Panc1 (cell line): ENCODE results near the gene SPTBN1. TPM values are rescaled to one million over a fixed set of nuclear protein-coding genes. Genes with fewer than 3 reads are reported as not detected.

Experiments used
- ATAC-seq: fragments of 200-7000 bp; cut with Tn5 transposase; 2 replicates; pipeline ENCODE4 v1.9.1; 2020; ENCODE audit warnings: mild to moderate bottlenecking, moderate library complexity
- BruUV-seq: library from RNA; stranded (reverse); fragments of 400-500 nt; replicated peaks from 2 replicates; lab custom pipeline; 2021; lab: Mats Ljungman, UMichigan
- CTCF ChIA-PET: fragments of 300-600 bp; sonication (Branson Sonifier 250); formaldehyde crosslinking; loops from one replicate; lab custom pipeline; 2022; ENCODE audit warnings: antibody characterized with exemption; lab: Charles Lee
- POLR2A ChIA-PET: fragments of 300-600 bp; sonication (Branson Sonifier 250); formaldehyde crosslinking; loops from one replicate; lab custom pipeline; 2022; ENCODE audit warnings: antibody characterized with exemption; lab: Charles Lee
- DNase-seq: peaks from one replicate; pipeline ENCODE4 v3.0.0-alpha.2; 2010; ENCODE audit warnings: low read depth, low spot score
- H3K27ac ChIP-seq: 2 replicates; pipeline ENCODE4 v1.5.1; 2011; ENCODE audit warnings: mild to moderate bottlenecking, low read length, inconsistent platforms
- H3K27me3 ChIP-seq: fragments of 200-500 bp; sonication (Bioruptor generic); 2 replicates; pipeline ENCODE4 v1.6.0; 2014; ENCODE audit warnings: low read length, inconsistent platforms; ENCODE audit not compliant: control insufficient read depth, insufficient read depth
- H3K36me3 ChIP-seq: fragments of 200-500 bp; sonication (Bioruptor generic); 2 replicates; pipeline ENCODE4 v1.5.1; 2014; ENCODE audit warnings: inconsistent platforms, mild to moderate bottlenecking, low read length, moderate library complexity; ENCODE audit not compliant: control insufficient read depth, insufficient read depth
- H3K4me1 ChIP-seq: 2 replicates; pipeline ENCODE4 v1.5.1; 2011; ENCODE audit warnings: inconsistent platforms, mild to moderate bottlenecking, low read length, moderate library complexity; ENCODE audit not compliant: control insufficient read depth, insufficient read depth
- H3K4me3 ChIP-seq, 2 experiments: 2 replicates each; pipeline ENCODE4 v1.5.1; 2011 to 2012; ENCODE audit warnings: low read depth in 2 of 2, low read length in 2 of 2, mild to moderate bottlenecking in 2 of 2, inconsistent platforms in 1 of 2, moderate library complexity in 1 of 2
- H3K9me3 ChIP-seq: fragments of 200-500 bp; sonication (Bioruptor generic); 2 replicates; pipeline ENCODE4 v1.5.1; 2014; ENCODE audit warnings: low read depth, mild to moderate bottlenecking, inconsistent platforms, low read length, moderate library complexity; ENCODE audit not compliant: control insufficient read depth, insufficient read depth
- POLR2AphosphoS5 ChIP-seq: IDR thresholded peaks from 2 replicates; pipeline ENCODE4 v1.6.1; 2012; ENCODE audit warnings: mild to moderate bottlenecking, low read depth, low read length, moderate library complexity
- SIN3A ChIP-seq: IDR thresholded peaks from 2 replicates; pipeline ENCODE4 v1.6.1; 2012; ENCODE audit warnings: low read depth, mild to moderate bottlenecking, low read length, moderate library complexity, borderline replicate concordance; ENCODE audit not compliant: insufficient read depth
- TCF7L2 ChIP-seq: IDR thresholded peaks from 2 replicates; pipeline ENCODE4 v1.6.1; 2011; ENCODE audit warnings: mild to moderate bottlenecking, low read depth, low read length, inconsistent platforms
- in situ Hi-C: cut with HindIII; loops from 2 replicates; pipeline ENCODE4 v1.10.0; 2016; ENCODE audit warnings: low sequenced_read_pairs, low pct_unique_long_range_greater_than_20kb
- intact Hi-C: fragments of 100-400 bp; cut with micrococcal nuclease; formaldehyde crosslinking; loops from one replicate; pipeline ENCODE4 v1.10.0; 2022; ENCODE audit not compliant: unreplicated experiment
- total RNA-seq: library from RNA; stranded (reverse); gene quantifications from one replicate; pipeline ENCODE4 v1.2.1, GENCODE V29; 2021; ENCODE audit not compliant: unreplicated experiment
- TF ChIP-seq, protein P1 (sequence below): fragments of 450-650 bp; IDR thresholded peaks from 2 replicates; pipeline ENCODE4 v1.5.1; 2017; ENCODE audit warnings: mild to moderate bottlenecking
- TF ChIP-seq, protein P2 (sequence below), 2 experiments: IDR thresholded peaks; 2 replicates each; pipeline ENCODE4 v1.6.1; 2011 to 2012; ENCODE audit warnings: low read depth in 2 of 2, control low read depth in 1 of 2, low read length in 1 of 2, mild to moderate bottlenecking in 1 of 2, moderate library complexity in 1 of 2; ENCODE audit not compliant: insufficient read depth in 1 of 2

SPTBN1 gene
- total RNA-seq, 1 experiment from 2014 or later = 169 TPM

DNA sequence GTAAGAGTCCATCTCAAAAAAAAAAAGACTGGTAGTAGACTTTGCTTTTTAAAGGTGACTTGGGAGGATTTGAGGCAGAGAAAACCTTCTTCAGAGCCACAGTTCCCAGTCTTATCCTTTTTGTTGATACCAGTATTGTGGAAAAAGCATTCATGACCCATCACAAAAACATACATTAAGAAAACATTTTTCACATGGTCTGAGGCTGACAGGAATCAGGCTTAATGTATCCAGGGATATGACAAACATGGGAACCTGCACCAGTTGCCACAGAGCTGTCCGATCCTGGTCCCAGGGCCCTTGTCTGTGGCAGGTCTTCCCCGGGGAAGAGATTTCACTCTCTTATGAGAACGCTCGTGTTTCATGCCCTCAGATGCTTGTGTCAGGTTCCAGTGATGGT is 21.8 kb downstream of the SPTBN1 start:
- no peak overlapping the region for H3K4me3 ChIP-seq
- in situ Hi-C loops = no loop called here
- intact Hi-C loops = no loop called here
- ATAC-seq (no peak), DNase-seq (no peak)
- H3K9me3 ChIP-seq = no peaks in the 10 kb centered on the region
- peaks cover 13% of the 10 kb centered on the region for H3K4me1 ChIP-seq
- TF ChIP-seq SIN3A (no peak), POLR2AphosphoS5 (no peak), TCF7L2 (no peak)
- TF ChIP-seq, protein P1, sequence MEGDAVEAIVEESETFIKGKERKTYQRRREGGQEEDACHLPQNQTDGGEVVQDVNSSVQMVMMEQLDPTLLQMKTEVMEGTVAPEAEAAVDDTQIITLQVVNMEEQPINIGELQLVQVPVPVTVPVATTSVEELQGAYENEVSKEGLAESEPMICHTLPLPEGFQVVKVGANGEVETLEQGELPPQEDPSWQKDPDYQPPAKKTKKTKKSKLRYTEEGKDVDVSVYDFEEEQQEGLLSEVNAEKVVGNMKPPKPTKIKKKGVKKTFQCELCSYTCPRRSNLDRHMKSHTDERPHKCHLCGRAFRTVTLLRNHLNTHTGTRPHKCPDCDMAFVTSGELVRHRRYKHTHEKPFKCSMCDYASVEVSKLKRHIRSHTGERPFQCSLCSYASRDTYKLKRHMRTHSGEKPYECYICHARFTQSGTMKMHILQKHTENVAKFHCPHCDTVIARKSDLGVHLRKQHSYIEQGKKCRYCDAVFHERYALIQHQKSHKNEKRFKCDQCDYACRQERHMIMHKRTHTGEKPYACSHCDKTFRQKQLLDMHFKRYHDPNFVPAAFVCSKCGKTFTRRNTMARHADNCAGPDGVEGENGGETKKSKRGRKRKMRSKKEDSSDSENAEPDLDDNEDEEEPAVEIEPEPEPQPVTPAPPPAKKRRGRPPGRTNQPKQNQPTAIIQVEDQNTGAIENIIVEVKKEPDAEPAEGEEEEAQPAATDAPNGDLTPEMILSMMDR = no peak
- TF ChIP-seq, protein P2, sequence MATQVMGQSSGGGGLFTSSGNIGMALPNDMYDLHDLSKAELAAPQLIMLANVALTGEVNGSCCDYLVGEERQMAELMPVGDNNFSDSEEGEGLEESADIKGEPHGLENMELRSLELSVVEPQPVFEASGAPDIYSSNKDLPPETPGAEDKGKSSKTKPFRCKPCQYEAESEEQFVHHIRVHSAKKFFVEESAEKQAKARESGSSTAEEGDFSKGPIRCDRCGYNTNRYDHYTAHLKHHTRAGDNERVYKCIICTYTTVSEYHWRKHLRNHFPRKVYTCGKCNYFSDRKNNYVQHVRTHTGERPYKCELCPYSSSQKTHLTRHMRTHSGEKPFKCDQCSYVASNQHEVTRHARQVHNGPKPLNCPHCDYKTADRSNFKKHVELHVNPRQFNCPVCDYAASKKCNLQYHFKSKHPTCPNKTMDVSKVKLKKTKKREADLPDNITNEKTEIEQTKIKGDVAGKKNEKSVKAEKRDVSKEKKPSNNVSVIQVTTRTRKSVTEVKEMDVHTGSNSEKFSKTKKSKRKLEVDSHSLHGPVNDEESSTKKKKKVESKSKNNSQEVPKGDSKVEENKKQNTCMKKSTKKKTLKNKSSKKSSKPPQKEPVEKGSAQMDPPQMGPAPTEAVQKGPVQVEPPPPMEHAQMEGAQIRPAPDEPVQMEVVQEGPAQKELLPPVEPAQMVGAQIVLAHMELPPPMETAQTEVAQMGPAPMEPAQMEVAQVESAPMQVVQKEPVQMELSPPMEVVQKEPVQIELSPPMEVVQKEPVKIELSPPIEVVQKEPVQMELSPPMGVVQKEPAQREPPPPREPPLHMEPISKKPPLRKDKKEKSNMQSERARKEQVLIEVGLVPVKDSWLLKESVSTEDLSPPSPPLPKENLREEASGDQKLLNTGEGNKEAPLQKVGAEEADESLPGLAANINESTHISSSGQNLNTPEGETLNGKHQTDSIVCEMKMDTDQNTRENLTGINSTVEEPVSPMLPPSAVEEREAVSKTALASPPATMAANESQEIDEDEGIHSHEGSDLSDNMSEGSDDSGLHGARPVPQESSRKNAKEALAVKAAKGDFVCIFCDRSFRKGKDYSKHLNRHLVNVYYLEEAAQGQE (IDR thresholded peaks at IDR 0.05; ENCODE audit: insufficient read depth in 1 of 2, low read depth in 2 of 2, low read length in 1 of 2) = no peak
- no peaks in the 10 kb centered on the region for H3K36me3 ChIP-seq
- no peak overlapping the region for H3K27ac ChIP-seq
- H3K27me3 ChIP-seq = no peaks in the 10 kb centered on the region
- BruUV-seq = no TSS peak
- CTCF ChIA-PET = no interaction called here
- POLR2A ChIA-PET = interaction anchor here (0.5 kb wide), 1 partner anchor 82 kb away, joined by 7 read pairs; no protein-coding TSS in a partner anchor

DNA sequence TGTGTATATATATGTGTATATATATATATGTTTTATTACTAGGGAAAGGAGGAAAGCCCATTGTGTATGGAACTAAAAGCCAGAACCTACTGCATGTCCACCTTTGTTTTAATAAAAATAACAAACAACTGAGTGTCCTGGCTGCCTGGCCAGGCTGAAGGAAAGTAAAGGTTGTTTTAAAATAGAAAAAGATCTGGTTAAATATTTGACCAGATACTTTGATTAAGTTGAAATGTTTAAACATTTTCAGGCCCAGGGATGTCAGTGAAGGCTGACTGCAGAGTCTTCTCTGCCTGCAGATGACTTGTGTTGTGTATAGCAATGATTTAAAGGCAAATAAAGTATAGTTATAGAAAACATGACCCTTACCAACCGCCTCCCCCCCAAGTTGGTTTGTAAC is 22.8 kb downstream of the SPTBN1 start:
- no peak for DNase-seq
- no peaks in the 10 kb centered on the region for H3K36me3 ChIP-seq
- H3K9me3 ChIP-seq = no peaks in the 10 kb centered on the region
- no peaks in the 10 kb centered on the region for H3K27me3 ChIP-seq
- no TSS peak for BruUV-seq
- H3K4me3 ChIP-seq = no peak overlapping the region
- peaks cover 17% of the 10 kb centered on the region for H3K4me1 ChIP-seq
- POLR2A ChIA-PET = no interaction called here
- CTCF ChIA-PET = no interaction called here
- intact Hi-C loops (no loop called here), in situ Hi-C loops (no loop called here)
- H3K27ac ChIP-seq = no peak overlapping the region
- no peak for ATAC-seq
- TF ChIP-seq POLR2AphosphoS5 (no peak), TCF7L2 (no peak), SIN3A (no peak)
- TF ChIP-seq, protein P2 (IDR thresholded peaks at IDR 0.05; ENCODE audit: insufficient read depth in 1 of 2, low read depth in 2 of 2, low read length in 1 of 2) = no peak
- TF ChIP-seq, protein P1 = no peak
